NCI-H1436 (cell line): ENCODE results near the gene TRIOBP.

Experiments
- DNase-seq: peaks from one replicate; lab custom pipeline; 2025; lab: John Stamatoyannopoulos, UW

The TRIOBP gene

GRCh38 chr22:37749831-37750595 is 53.2 kb downstream of the TRIOBP start:
- no peak for DNase-seq

GRCh38 chr22:37750596-37751162 is 53.8 kb downstream of the TRIOBP start:
- no peak for DNase-seq

GRCh38 chr22:37751449-37752188 is 54.8 kb downstream of the TRIOBP start:
- no peak for DNase-seq

GRCh38 chr22:37752189-37753087 is 55.6 kb downstream of the TRIOBP start:
- no peak for DNase-seq

- DNase-seq, result no peak
Observed at GRCh38 chr22:37753746-37754145, 56.9 kb downstream of the TRIOBP start.

- no peak for DNase-seq
Observed at GRCh38 chr22:37757663-37758062, 60.8 kb downstream of the TRIOBP start.

- no peak for DNase-seq
Observed at GRCh38 chr22:37758694-37759093, 61.8 kb downstream of the TRIOBP start.

GRCh38 chr22:37759281-37759680 is 62.4 kb downstream of the TRIOBP start:
- DNase-seq, result no peak

GRCh38 chr22:37760152-37760551 is 63.3 kb downstream of the TRIOBP start:
- no peak for DNase-seq

GRCh38 chr22:37762389-37762836 is 65.6 kb downstream of the TRIOBP start:
- DNase-seq, result no peak

- DNase-seq, result no peak
Observed at GRCh38 chr22:37763012-37763411, 66.2 kb downstream of the TRIOBP start.

- no peak for DNase-seq
Observed at GRCh38 chr22:37763652-37764051, 66.8 kb downstream of the TRIOBP start.

GRCh38 chr22:37764622-37765021 is 67.8 kb downstream of the TRIOBP start:
- DNase-seq, result peak; percentile 62

- no peak for DNase-seq
Observed at GRCh38 chr22:37765498-37765897, 68.7 kb downstream of the TRIOBP start.

GRCh38 chr22:37765953-37766576 is 69.2 kb downstream of the TRIOBP start:
- DNase-seq, result no peak

GRCh38 chr22:37768273-37768672 is 71.4 kb downstream of the TRIOBP start:
- no peak for DNase-seq

- DNase-seq, result no peak
Observed at GRCh38 chr22:37769056-37769455, 72.2 kb downstream of the TRIOBP start.

- no peak for DNase-seq
Observed at GRCh38 chr22:37771081-37771480, 74.2 kb downstream of the TRIOBP start.

- DNase-seq, result no peak
Observed at GRCh38 chr22:37771702-37772427, 75.0 kb downstream of the TRIOBP start.

- no peak for DNase-seq
Observed at GRCh38 chr22:37774728-37775127, 77.9 kb downstream of the TRIOBP start.
